Heart left ventricle (tissue), 16 donors: ENCODE data around the gene NDUFAF3. TPM values are rescaled to one million over a fixed set of nuclear protein-coding genes. Genes with fewer than 3 reads are reported as not detected.

Source experiments
- ATAC-seq, 4 donors: fragments of 200-7000 bp; cut with Tn5 transposase; one replicate each; pipeline ENCODE4 v1.9.1; 2020 to 2022; ENCODE audit warnings: moderate library complexity in 4 of 4, mild to moderate bottlenecking in 3 of 4, moderate number of reproducible peaks in 1 of 4
- DNase-seq, 5 donors: peaks; one replicate each; pipeline ENCODE4 v3.0.0-alpha.2; 2020
- H3K27ac ChIP-seq, 12 donors: fragments of 200-600 bp; sonication (generic) in 4 of 12; one replicate each; pipeline versions ENCODE4 v1.5.0 to v1.8.0; 2016 to 2022; ENCODE audit warnings: mild to moderate bottlenecking in 2 of 12
- H3K27me3 ChIP-seq, 9 donors: fragments of 200-600 bp; sonication (generic) in 2 of 9; one replicate each; pipeline versions ENCODE4 v1.5.1 to v1.8.0; 2016 to 2022; ENCODE audit warnings: mild to moderate bottlenecking in 3 of 9
- H3K36me3 ChIP-seq, 9 donors: fragments of 200-600 bp; sonication (generic) in 2 of 9; one replicate each; pipeline versions ENCODE4 v1.5.0 to v1.8.0; 2018 to 2022; ENCODE audit warnings: mild to moderate bottlenecking in 2 of 9
- H3K4me1 ChIP-seq, 12 donors: fragments of 200-600 bp; sonication (generic) in 4 of 12; one replicate each; pipeline versions ENCODE4 v1.5.0 to v1.8.0; 2016 to 2022; ENCODE audit warnings: mild to moderate bottlenecking in 3 of 12
- H3K4me3 ChIP-seq, 12 donors: fragments of 200-600 bp; sonication (generic) in 4 of 12; one replicate each; pipeline versions ENCODE4 v1.5.0 to v1.8.0; 2017 to 2022; ENCODE audit warnings: mild to moderate bottlenecking in 9 of 12, moderate library complexity in 4 of 12
- H3K9me3 ChIP-seq, 12 donors: fragments of 200-600 bp; sonication (generic) in 4 of 12; one replicate each; pipeline versions ENCODE4 v1.5.0 to v1.8.0; 2016 to 2022; ENCODE audit warnings: mild to moderate bottlenecking in 1 of 12
- CTCF ChIP-seq, 12 donors: fragments of 200-600 bp; sonication (generic) in 4 of 12; IDR thresholded peaks; one replicate each; pipeline versions ENCODE4 v1.5.0 to v1.8.0; 2018 to 2022; ENCODE audit warnings: antibody characterized with exemption in 12 of 12, mild to moderate bottlenecking in 5 of 12
- POLR2A ChIP-seq, 2 donors: fragments of 450-650 bp; IDR thresholded peaks; one replicate each; pipeline ENCODE4 v1.6.1; 2017; ENCODE audit warnings: antibody characterized with exemption in 2 of 2, mild to moderate bottlenecking in 2 of 2, moderate library complexity in 2 of 2
- WGBS, 4 donors: extraction: QIAGEN DNeasy Blood & Tissue Kit in 2 of 4; methylation state at CpG; one replicate each; pipeline versions ENCODE4 v1.1.5 to v1.1.7; 2013 to 2018; 5-methylcytosine and 5-hydroxymethylcytosine counted together
- intact Hi-C, 10 donors: fragments of 100-400 bp; cut with DNase I; formaldehyde crosslinking; loops; one replicate each; pipeline versions ENCODE4 v1.11.1 to v1.14.2; 2022
- polyA plus RNA-seq, 2 donors: library from polyadenylated mRNA; stranded (reverse); fragments of 200-250 nt; gene quantifications; one replicate each; pipeline ENCODE4 v1.2.3, GENCODE V29; 2013
- total RNA-seq, 9 donors: library from RNA; depleted of rRNA in 2 of 9; stranded (reverse); fragments of >200 nt in 2 of 9; fragmentation: NEBNext Ultra II Directional in 3 of 9; extraction: Animal tissue kit (Norgen Biotek cat#: 25700) in 3 of 9; gene quantifications; one replicate each; pipeline versions ENCODE4 v1.1.0 to v1.2.4, GENCODE V29; 2016 to 2023
- donor health status: ischemic (EF 13 %, LVEDD 7.1; RV severe dilation, severe dysfunction).
- donor health status: healthy with polysubstance abuse.
- donor health status: DM: no; HTN: yes; CAD: no.
- donor health status: DM: no; HTN: no; CAD: no.
- donor health status: ischemic (EF 25% LVEDD 6.9; RV normal size, moderate dysfunction).
- donor health status: ischemic (EF 25% LVEDD 5.7; RV mildly dilated, moderate dysfunction).
- donor health status: healthy.
- donor health status: DM: yes; HTN: yes; CAD: no.
- donor health status: ischemic (EF 35%, LVEDD 5.7; RV mildly dilated, moderate dysfunction).
- donor health status: nonischemic (EF 11% LVEDD 7.7; RV severe dilation, severe dysfunction).
- donor health status: DM: yes; HTN: yes; CAD: no.
- donor health status: PGD.
- donor health status: ischemic (EF 29% LVEDD 5.4; RV normal size, mild dysfunction).
- donor health status: nonischemic (EF 23%, LVEDD 6.1; RV moderate dilation, normal function).

Gene NDUFAF3
- total and polyA plus RNA-seq, 11 donors = 119 to 308 (median 160) TPM

- peak within 1 kb of the TSS; percentile 30 to 98 (median 91) for H3K27ac ChIP-seq
- WGBS, 4 donors = 2 to 6% (median 3%) methylated on average over 15 to 55 of the region's 55 CpGs
- H3K4me1 ChIP-seq = peaks cover 3 to 53% (median 17%) of the 10 kb centered on the region in 12 donors
- intact Hi-C loops = loop anchor here in 2 of 10 donors (5.0 to 10.0 kb wide), 2 partner anchors 63 to 66 kb away; partner anchors contain the start of gene QRICH1 (in 2 of the 2)
- H3K36me3 ChIP-seq = peaks cover 0 to 82% (median 74%) of the 10 kb centered on the region in 9 donors
- TF ChIP-seq POLR2A (IDR thresholded peaks at IDR 0.05) = peak; percentile 93 to 99
- peak in 4 of 12 donors; percentile 28 to 50 (median 38) for TF ChIP-seq CTCF (IDR thresholded peaks at IDR 0.05)
- DNase-seq = peak; percentile 90 to 97 (median 94)
- peak; percentile 94 to 97 (median 94) for ATAC-seq
- no peaks in the 10 kb centered on the region for H3K27me3 ChIP-seq
- H3K9me3 ChIP-seq = no peaks in the 10 kb centered on the region
- H3K4me3 ChIP-seq = peak within 1 kb of the TSS; percentile 53 to 85 (median 68)
Observed at GRCh38 chr3:49028673-49029562, 7.0 kb downstream of the NDUFAF3 start, which contains the start of gene IMPDH2. TSS of gene IMPDH2 (minus strand) at chr3:49029398. CDS start at chr3:49029350, 48 bp downstream.

GRCh38 chr3:49029563-49029884, 7.6 kb downstream of the NDUFAF3 start:
- TF ChIP-seq POLR2A (IDR thresholded peaks at IDR 0.05) (no peak), CTCF (IDR thresholded peaks at IDR 0.05) (no peak)
- ATAC-seq (no peak), DNase-seq (no peak)
- no peaks in the 10 kb centered on the region for H3K9me3 ChIP-seq
- intact Hi-C loops = loop anchor here in 2 of 10 donors (5.0 to 10.0 kb wide), 2 partner anchors 63 to 65 kb away; partner anchors contain the start of gene QRICH1 (in 2 of the 2)
- peaks cover 0 to 82% (median 74%) of the 10 kb centered on the region in 9 donors for H3K36me3 ChIP-seq
- H3K27ac ChIP-seq = peak overlapping the region; percentile 30 to 98 (median 91)
- 1 to 2% (median 2%) methylated on average over 7 of the region's 7 CpGs for WGBS, 4 donors
- H3K4me3 ChIP-seq = peak overlapping the region in 11 of 12 donors; percentile 53 to 85 (median 70)
- no peaks in the 10 kb centered on the region for H3K27me3 ChIP-seq
- peaks cover 3 to 46% (median 17%) of the 10 kb centered on the region in 12 donors for H3K4me1 ChIP-seq

GRCh38 chr3:49030321-49030720, 8.4 kb downstream of the NDUFAF3 start:
- intact Hi-C loops = no loop called here
- Histone ChIP-seq H3K27ac (peak overlapping the region in 2 of 12 donors; percentile 91 to 98), H3K36me3 (peaks cover 0 to 82% (median 74%) of the 10 kb centered on the region in 9 donors), H3K27me3 (no peaks in the 10 kb centered on the region), H3K9me3 (no peaks in the 10 kb centered on the region), H3K4me3 (no peak overlapping the region), H3K4me1 (peaks cover 3 to 39% (median 16%) of the 10 kb centered on the region in 12 donors)
- TF ChIP-seq POLR2A (IDR thresholded peaks at IDR 0.05) (no peak), CTCF (IDR thresholded peaks at IDR 0.05) (no peak)
- DNase-seq (no peak), ATAC-seq (no peak)
- WGBS, 4 donors = 83 to 87% (median 86%) methylated on average over 6 of the region's 6 CpGs

GRCh38 chr3:49032646-49033304, 10.9 kb downstream of the NDUFAF3 start:
- ATAC-seq = no peak
- intact Hi-C loops = no loop called here
- TF ChIP-seq CTCF (IDR thresholded peaks at IDR 0.05) = no peak
- no peak for TF ChIP-seq POLR2A (IDR thresholded peaks at IDR 0.05)
- Histone ChIP-seq H3K27me3 (no peaks in the 10 kb centered on the region), H3K4me3 (no peak overlapping the region), H3K9me3 (no peaks in the 10 kb centered on the region), H3K27ac (no peak overlapping the region), H3K36me3 (peaks cover 3 to 82% (median 77%) of the 10 kb centered on the region in 9 donors), H3K4me1 (peaks cover 3 to 28% (median 14%) of the 10 kb centered on the region in 12 donors)
- WGBS, 4 donors = 87 to 92% (median 91%) methylated on average over 6 of the region's 6 CpGs
- no peak for DNase-seq
